Thyroid gland (tissue), 4 donors: Measurements from ENCODE around the gene TMIGD2. TPM values are rescaled to one million over a fixed set of nuclear protein-coding genes. Genes with fewer than 3 reads are reported as not detected.
"Not testable (repeated sequence)": the region's sequence is repeated elsewhere in the genome, so short reads cannot be mapped to it uniquely, and the experiment has no call there.

ENCODE experiments used
- DNase-seq, 2 donors: peaks; one replicate each; pipeline ENCODE4 v3.0.0-alpha.2; 2019
- H3K27ac ChIP-seq, 3 donors: fragments of 200-600 bp; sonication (generic); 1 replicate in 2 of 3; 2 replicates in 1 of 3; pipeline ENCODE4 v1.5.1; 2016 to 2019; ENCODE audit warnings: mild to moderate bottlenecking in 1 of 3, moderate library complexity in 1 of 3
- H3K27me3 ChIP-seq: fragments of 200-600 bp; sonication (generic); one replicate; pipeline ENCODE4 v1.5.1; 2019
- H3K36me3 ChIP-seq, 2 donors: fragments of 200-600 bp; sonication (generic); one replicate each; pipeline ENCODE4 v1.5.1; 2016 to 2019
- H3K4me1 ChIP-seq, 2 donors: fragments of 200-600 bp; sonication (generic); one replicate each; pipeline ENCODE4 v1.5.1; 2017 to 2019
- H3K4me3 ChIP-seq, 3 donors: fragments of 200-600 bp; sonication (generic); replicated peaks in 1 of 3; 1 replicate in 2 of 3; 2 replicates in 1 of 3; pipeline ENCODE4 v1.5.1; 2016; ENCODE audit warnings: mild to moderate bottlenecking in 1 of 3
- H3K9me3 ChIP-seq: fragments of 200-600 bp; sonication (generic); one replicate; pipeline ENCODE4 v1.5.1; 2017
- POLR2A ChIP-seq, 2 donors: fragments of 450-650 bp; IDR thresholded peaks; one replicate each; pipeline ENCODE4 v1.6.1; 2017; ENCODE audit warnings: antibody characterized with exemption in 2 of 2, mild to moderate bottlenecking in 2 of 2, moderate library complexity in 1 of 2
- WGBS, 2 donors: methylation state at CpG; one replicate each; pipeline ENCODE4 v1.1.5; 2017; 5-methylcytosine and 5-hydroxymethylcytosine counted together
- intact Hi-C: fragments of 100-400 bp; cut with DNase I; formaldehyde crosslinking; loops from one replicate; pipeline ENCODE4 v1.15.1; 2023
- total RNA-seq, 4 donors: library from RNA; depleted of rRNA; stranded (reverse); fragments of >200 nt; gene quantifications; one replicate each; pipeline ENCODE4 v1.2.3, GENCODE V29; 2016
- TF ChIP-seq, protein P1 (sequence below), 6 experiments: fragments of 200-600 bp in 3 of 6; fragments of 450-650 bp in 3 of 6; sonication (generic) in 3 of 6; IDR thresholded peaks; one replicate each; pipeline ENCODE4 v1.5.1; 2016 to 2019; ENCODE audit warnings: antibody characterized with exemption in 6 of 6, mild to moderate bottlenecking in 2 of 6, inconsistent platforms in 1 of 6, moderate library complexity in 1 of 6

Gene TMIGD2
- total RNA-seq, 4 donors from 2014 or later, result not detected

DNA sequence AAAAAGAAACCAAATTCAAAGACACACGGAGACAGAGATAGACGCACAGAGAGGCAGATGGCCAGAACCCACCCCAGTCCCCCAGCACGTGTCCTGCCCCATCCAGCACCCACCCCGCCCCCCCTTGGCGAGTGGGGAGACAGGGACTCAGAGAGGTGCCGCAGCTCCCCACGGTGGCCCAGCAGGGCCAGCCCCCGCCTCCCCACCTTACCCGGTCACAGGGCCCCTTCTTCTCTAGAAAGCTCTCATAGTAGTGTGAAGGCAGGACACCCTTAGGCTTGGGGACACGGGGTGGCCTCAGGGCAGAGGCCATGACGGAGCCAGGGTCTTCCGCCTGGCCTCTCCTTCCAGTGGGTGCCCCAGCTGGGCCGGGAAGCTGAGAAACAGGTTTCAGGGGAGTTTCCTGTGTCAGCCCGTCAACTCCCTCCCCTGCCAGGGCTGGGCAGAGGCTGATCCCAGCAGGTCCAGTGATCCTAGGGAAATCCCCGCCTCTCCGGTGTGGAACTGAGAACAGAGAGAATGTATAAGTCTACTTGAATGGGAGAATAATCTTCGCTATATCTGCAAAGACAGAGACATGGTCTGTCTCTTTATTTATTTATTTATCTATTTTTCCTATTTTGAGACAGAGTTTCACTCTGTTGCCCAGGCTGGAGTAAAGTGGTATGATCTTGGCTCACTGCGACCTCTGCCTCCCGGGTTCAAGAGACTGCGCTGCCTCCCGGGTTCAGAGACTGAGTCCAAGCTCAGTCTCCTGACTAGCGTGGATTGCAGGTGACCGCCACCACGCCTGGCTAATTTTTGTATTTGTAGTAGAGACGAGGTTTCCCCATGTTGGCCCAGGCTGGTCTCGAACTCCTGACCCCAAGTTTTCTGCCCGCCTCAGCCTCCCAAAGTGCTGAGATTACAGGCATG is 36.5 kb upstream of the TMIGD2 start, which contains the start of gene STAP2:
STAP2 (minus strand) TSS at position 387 of the 915 bp plus-strand sequence; CDS start at position 313, 74 bp downstream.
- 29 to 35% methylated on average over 25 to 26 of the region's 27 CpGs for WGBS, 2 donors
- TF ChIP-seq, protein P1, sequence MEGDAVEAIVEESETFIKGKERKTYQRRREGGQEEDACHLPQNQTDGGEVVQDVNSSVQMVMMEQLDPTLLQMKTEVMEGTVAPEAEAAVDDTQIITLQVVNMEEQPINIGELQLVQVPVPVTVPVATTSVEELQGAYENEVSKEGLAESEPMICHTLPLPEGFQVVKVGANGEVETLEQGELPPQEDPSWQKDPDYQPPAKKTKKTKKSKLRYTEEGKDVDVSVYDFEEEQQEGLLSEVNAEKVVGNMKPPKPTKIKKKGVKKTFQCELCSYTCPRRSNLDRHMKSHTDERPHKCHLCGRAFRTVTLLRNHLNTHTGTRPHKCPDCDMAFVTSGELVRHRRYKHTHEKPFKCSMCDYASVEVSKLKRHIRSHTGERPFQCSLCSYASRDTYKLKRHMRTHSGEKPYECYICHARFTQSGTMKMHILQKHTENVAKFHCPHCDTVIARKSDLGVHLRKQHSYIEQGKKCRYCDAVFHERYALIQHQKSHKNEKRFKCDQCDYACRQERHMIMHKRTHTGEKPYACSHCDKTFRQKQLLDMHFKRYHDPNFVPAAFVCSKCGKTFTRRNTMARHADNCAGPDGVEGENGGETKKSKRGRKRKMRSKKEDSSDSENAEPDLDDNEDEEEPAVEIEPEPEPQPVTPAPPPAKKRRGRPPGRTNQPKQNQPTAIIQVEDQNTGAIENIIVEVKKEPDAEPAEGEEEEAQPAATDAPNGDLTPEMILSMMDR (IDR thresholded peaks at IDR 0.05), result no peak
- peak in 1 of 2 donors; percentile 51 for TF ChIP-seq POLR2A (IDR thresholded peaks at IDR 0.05)
- H3K4me1 ChIP-seq, result peaks cover 8 to 16% of the 10 kb centered on the region in 2 donors
- intact Hi-C loops, result no loop called here
- H3K36me3 ChIP-seq, result no peaks in the 10 kb centered on the region
- H3K27ac ChIP-seq, result peak within 1 kb of the TSS; percentile 52 to 80 (median 71)
- no peaks in the 10 kb centered on the region for H3K27me3 ChIP-seq
- peak; percentile 79 to 86 for DNase-seq
- no peaks in the 10 kb centered on the region for H3K9me3 ChIP-seq
- peak within 1 kb of the TSS in 2 of 3 donors; percentile 32 to 40 for H3K4me3 ChIP-seq

DNA sequence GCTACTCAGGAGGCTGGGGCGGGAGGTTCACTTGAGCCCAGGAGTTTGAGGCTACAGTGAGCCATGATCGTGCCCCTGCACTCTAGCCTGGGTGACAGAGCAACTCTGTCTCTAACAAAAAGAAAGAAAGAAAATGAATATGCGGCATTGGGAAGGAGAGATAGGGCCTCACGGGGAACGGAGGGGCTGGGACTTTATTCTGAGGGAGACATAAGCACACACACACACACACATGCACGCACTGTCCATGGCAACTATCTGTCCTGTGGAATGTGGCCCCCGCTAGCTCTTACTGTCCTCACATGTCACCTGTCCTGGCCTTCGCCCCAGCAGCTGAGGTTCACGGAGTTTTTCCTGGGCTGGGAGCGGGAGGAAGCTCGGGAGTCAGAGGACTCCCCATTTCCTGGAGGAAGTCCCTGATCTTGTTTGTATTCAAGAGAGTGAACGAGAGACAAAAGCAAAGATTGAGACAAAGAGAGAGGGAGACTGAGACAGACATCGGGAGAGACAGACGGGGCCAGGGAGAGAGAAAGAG is 35.8 kb upstream of the TMIGD2 start:
- Histone ChIP-seq H3K27ac (peak overlapping the region; percentile 52 to 80 (median 71)), H3K36me3 (no peaks in the 10 kb centered on the region), H3K4me1 (peaks cover 8 to 16% of the 10 kb centered on the region in 2 donors), H3K27me3 (no peaks in the 10 kb centered on the region), H3K9me3 (no peaks in the 10 kb centered on the region), H3K4me3 (peak overlapping the region in 2 of 3 donors; percentile 32 to 40)
- intact Hi-C loops, result no loop called here
- TF ChIP-seq, protein P1 (IDR thresholded peaks at IDR 0.05), result no peak
- no peak for TF ChIP-seq POLR2A (IDR thresholded peaks at IDR 0.05)
- WGBS, 2 donors, result 19 to 21% methylated on average over 14 of the region's 14 CpGs
- DNase-seq, result peak; percentile 48 to 53

DNA sequence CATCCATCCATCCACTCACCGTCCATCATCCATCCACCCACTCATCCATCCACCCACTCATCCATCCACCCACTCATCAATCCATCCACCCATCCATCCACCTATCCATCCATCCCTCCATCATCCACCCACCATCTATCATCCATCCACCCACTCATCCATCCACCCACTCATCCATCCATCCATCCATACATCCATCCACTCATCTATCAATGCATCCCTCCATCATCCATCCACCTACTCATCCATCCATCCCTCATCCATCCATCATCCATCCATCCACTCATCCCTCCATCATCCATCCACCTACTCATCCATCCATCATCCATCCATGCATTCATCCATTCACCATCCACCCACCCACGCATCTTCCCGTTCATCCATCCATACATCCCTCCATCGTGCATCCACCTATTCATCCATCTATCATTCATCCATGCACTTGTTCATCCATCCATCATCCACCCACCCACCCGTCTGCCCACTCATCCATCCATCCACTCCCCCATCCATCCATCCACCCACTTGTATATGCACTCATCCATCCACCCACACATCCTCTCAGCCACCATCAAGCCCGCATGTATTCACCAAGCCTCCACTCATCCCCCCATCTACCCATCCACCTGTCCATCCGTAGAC is 32.9 kb upstream of the TMIGD2 start:
- WGBS, 2 donors, result 92 to 95% methylated on average over 7 of the region's 7 CpGs
- H3K4me3 ChIP-seq, result no peak overlapping the region
- H3K36me3 ChIP-seq, result no peaks in the 10 kb centered on the region
- TF ChIP-seq, protein P1 (IDR thresholded peaks at IDR 0.05), result no peak
- no peak for TF ChIP-seq POLR2A (IDR thresholded peaks at IDR 0.05)
- DNase-seq, result no peak
- no peaks in the 10 kb centered on the region for H3K27me3 ChIP-seq
- no peaks in the 10 kb centered on the region for H3K9me3 ChIP-seq
- intact Hi-C loops, result no loop called here
- peaks cover 4 to 12% of the 10 kb centered on the region in 2 donors for H3K4me1 ChIP-seq
- H3K27ac ChIP-seq, result no peak overlapping the region

DNA sequence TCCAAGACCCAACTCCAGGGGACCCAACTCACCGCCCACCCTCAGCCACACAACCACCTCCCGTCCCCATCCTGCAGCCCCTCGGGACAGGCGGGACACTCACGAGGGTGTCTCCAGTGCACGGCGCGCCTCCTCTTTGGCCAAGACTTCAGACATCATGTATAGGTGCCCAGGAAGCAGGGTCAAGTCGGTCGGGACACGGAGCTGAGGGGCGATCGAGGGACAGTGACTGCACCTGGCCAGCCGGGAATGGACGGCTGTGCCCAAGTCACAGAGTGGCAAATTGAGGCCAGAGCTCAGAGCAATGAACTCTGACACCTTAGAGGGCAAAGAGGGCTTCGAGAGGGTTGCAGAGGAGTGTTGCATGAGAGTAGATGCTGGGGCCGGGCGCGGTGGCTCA is 27.7 kb upstream of the TMIGD2 start:
- Histone ChIP-seq H3K27me3 (no peaks in the 10 kb centered on the region), H3K4me1 (peaks cover 8 to 20% of the 10 kb centered on the region in 2 donors), H3K4me3 (no peak overlapping the region), H3K9me3 (no peaks in the 10 kb centered on the region), H3K36me3 (no peaks in the 10 kb centered on the region), H3K27ac (no peak overlapping the region)
- WGBS, 2 donors, result 98% methylated on average over 7 to 11 of the region's 19 CpGs
- intact Hi-C loops, result no loop called here
- DNase-seq, result no peak
- TF ChIP-seq, protein P1 (IDR thresholded peaks at IDR 0.05), result no peak
- no peak for TF ChIP-seq POLR2A (IDR thresholded peaks at IDR 0.05)

DNA sequence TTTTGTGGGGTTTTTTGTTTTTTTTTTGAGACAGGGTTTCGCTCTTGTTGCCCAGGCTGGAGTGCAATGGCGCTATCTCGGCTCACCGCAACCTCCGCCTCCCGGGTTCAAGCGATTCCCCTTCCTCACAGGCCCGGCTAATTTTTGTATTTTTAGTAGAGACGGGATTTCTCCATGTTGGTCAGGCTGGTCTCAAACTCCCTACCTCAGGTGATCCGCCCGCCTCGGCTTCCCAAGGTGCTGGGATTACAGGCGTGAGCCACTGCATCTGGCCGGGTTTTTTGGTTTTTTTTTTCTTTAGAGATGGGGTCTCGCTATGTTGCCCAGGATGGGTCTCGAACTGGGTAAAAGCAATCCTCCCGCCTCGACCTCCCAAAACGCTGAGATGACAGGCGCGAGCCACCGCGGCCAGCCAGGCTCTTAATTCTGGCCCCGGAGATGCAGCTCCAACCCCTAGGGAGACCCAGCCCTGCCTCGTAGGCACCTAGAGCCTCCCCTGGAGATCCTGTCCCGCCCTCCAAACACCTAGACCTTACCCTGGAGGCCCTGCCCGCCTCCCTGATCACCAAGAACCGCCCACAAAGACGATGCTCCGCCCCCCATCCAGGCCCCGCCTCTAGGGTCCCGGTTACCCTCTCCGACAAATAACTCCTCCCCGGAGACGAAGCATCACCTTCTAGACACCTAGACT is 26.9 kb upstream of the TMIGD2 start:
- peaks cover 8 to 20% of the 10 kb centered on the region in 2 donors for H3K4me1 ChIP-seq
- H3K4me3 ChIP-seq, result peak overlapping the region in 1 of 3 donors; percentile 31
- H3K9me3 ChIP-seq, intact Hi-C loops, DNase-seq, H3K27me3 ChIP-seq, H3K27ac ChIP-seq, H3K36me3 ChIP-seq: not testable (repeated sequence)
- WGBS, 2 donors, result 49 to 69% methylated on average over 25 to 34 of the region's 35 CpGs
